PC-3 (cell line): ENCODE results near the gene NUDT8. TPM values are rescaled to one million over a fixed set of nuclear protein-coding genes. Genes with fewer than 3 reads are reported as not detected.

Experiments used
- ATAC-seq: fragments of 200-7000 bp; cut with Tn5 transposase; 2 replicates; pipeline ENCODE4 v1.9.1; 2020; ENCODE audit warnings: mild to moderate bottlenecking, moderate library complexity
- BruUV-seq: library from RNA; stranded (reverse); fragments of 400-500 nt; replicated peaks from 2 replicates; lab custom pipeline; 2021; lab: Mats Ljungman, UMichigan
- CTCF ChIA-PET: fragments of 300-600 bp; sonication (Branson Sonifier 250); formaldehyde crosslinking; loops from one replicate; lab custom pipeline; 2022; ENCODE audit warnings: antibody characterized with exemption; lab: Charles Lee
- POLR2A ChIA-PET: fragments of 300-600 bp; sonication (Branson Sonifier 250); formaldehyde crosslinking; loops from one replicate; lab custom pipeline; 2022; ENCODE audit warnings: antibody characterized with exemption; ENCODE audit not compliant: unreplicated experiment; lab: Charles Lee
- DNase-seq: peaks from one replicate; pipeline ENCODE4 v3.0.0-alpha.2; 2015
- H2AFZ ChIP-seq: fragments of 300-600 bp; sonication (generic); 2 replicates; pipeline ENCODE4 v1.6.0; 2016; ENCODE audit warnings: antibody characterized with exemption, low read length
- H3F3A ChIP-seq: fragments of 300-600 bp; sonication (generic); one replicate; pipeline ENCODE4 v1.6.0; 2017; ENCODE audit warnings: antibody characterized with exemption, low read length, control low read depth, mild to moderate bottlenecking; ENCODE audit not compliant: unreplicated experiment
- H3K27ac ChIP-seq: fragments of 300-600 bp; sonication (generic); 2 replicates; pipeline ENCODE4 v1.5.1; 2016; ENCODE audit warnings: mild to moderate bottlenecking, low read length
- H3K27me3 ChIP-seq: fragments of 300-600 bp; sonication (generic); 2 replicates; pipeline ENCODE4 v1.6.1; 2016; ENCODE audit warnings: low read length, mixed read lengths
- H3K36me3 ChIP-seq: fragments of 300-600 bp; sonication (generic); 2 replicates; pipeline ENCODE4 v1.6.1; 2016; ENCODE audit warnings: low read depth, mixed run types, low read length, mixed read lengths
- H3K4me1 ChIP-seq: fragments of 300-600 bp; sonication (generic); 2 replicates; pipeline ENCODE4 v1.5.1; 2016; ENCODE audit warnings: low read length; ENCODE audit not compliant: insufficient read depth
- H3K4me2 ChIP-seq: fragments of 300-600 bp; sonication (generic); 2 replicates; pipeline ENCODE4 v1.6.0; 2016; ENCODE audit warnings: low read length
- H3K4me3 ChIP-seq: fragments of 300-600 bp; sonication (generic); 2 replicates; pipeline ENCODE4 v1.5.1; 2016; ENCODE audit warnings: mild to moderate bottlenecking, low read length, mixed read lengths
- H3K79me2 ChIP-seq: fragments of 300-600 bp; sonication (generic); 2 replicates; pipeline ENCODE4 v1.6.1; 2017; ENCODE audit warnings: low read length, mixed read lengths
- H3K9ac ChIP-seq: fragments of 300-600 bp; sonication (generic); 2 replicates; pipeline ENCODE4 v1.6.0; 2016; ENCODE audit warnings: mild to moderate bottlenecking, low read length
- H3K9me2 ChIP-seq: fragments of 300-600 bp; sonication (generic); replicated peaks from 2 replicates; pipeline ENCODE4 v1.6.1; 2016; ENCODE audit warnings: mixed run types, low read length, mixed read lengths
- H3K9me3 ChIP-seq: fragments of 300-600 bp; sonication (generic); 2 replicates; pipeline ENCODE4 v1.6.1; 2016; ENCODE audit warnings: low read length, mixed read lengths
- H4K20me1 ChIP-seq: fragments of 300-600 bp; sonication (generic); 2 replicates; pipeline ENCODE4 v1.6.1; 2016; ENCODE audit warnings: low read length, mixed read lengths
- EZH2 ChIP-seq: fragments of 300-600 bp; sonication (generic); IDR thresholded peaks from one replicate; pipeline ENCODE4 v1.6.1; 2017; ENCODE audit warnings: antibody characterized with exemption, mild to moderate bottlenecking, low read length; ENCODE audit not compliant: unreplicated experiment
- EZH2phosphoT487 ChIP-seq: fragments of 300-600 bp; sonication (generic); IDR thresholded peaks from 2 replicates; pipeline ENCODE4 v1.6.1; 2018; ENCODE audit warnings: mild to moderate bottlenecking, antibody characterized with exemption, low read length, borderline replicate concordance
- intact Hi-C: fragments of 100-400 bp; cut with micrococcal nuclease; formaldehyde crosslinking; loops from 2 replicates; pipeline ENCODE4 v1.9.0; 2023
- total RNA-seq: library from RNA; depleted of rRNA; stranded (reverse); fragments of >200 nt; gene quantifications from 2 replicates; pipeline ENCODE4 v1.2.3, GENCODE V29; 2014
- TF ChIP-seq, protein P1 (sequence below): fragments of 300-600 bp; sonication (generic); conservative IDR thresholded peaks from 2 replicates; pipeline ENCODE4 v1.5.1; 2017; ENCODE audit warnings: antibody characterized with exemption, low read depth, mild to moderate bottlenecking, low read length

NUDT8 gene
- total RNA-seq, 1 experiment from 2014 or later: 50.6 TPM

DNA sequence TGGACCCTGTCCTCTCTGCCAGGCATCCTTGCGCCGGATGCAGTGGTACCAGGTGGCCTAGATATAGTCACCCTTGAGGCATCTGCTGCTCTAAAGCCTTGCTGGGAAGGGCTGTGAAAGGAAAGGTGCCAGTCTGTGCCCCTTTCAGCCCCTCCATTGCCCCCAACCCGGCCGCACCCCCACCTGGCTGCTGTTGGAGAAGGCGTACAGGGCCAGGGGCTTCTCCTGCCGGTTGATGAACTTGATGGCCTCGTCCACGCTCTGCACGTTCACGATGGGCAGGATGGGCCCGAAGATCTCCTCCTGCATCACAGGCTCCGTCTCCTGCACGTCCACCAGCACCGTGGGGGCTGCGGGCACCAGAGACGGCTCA, 34.5 kb upstream of the NUDT8 start:
- Histone ChIP-seq H3K9ac (no peak overlapping the region), H3K9me3 (no peaks in the 10 kb centered on the region), H3K4me1 (no peaks in the 10 kb centered on the region), H3K36me3 (no peaks in the 10 kb centered on the region), H3K4me2 (no peak overlapping the region), H3K27ac (no peak overlapping the region), H3K9me2 (no peaks in the 10 kb centered on the region), H3K27me3 (no peaks in the 10 kb centered on the region), H3K4me3 (no peak overlapping the region), H3K79me2 (no peaks in the 10 kb centered on the region), H2AFZ (no peak overlapping the region), H3F3A (no peaks in the 10 kb centered on the region), H4K20me1 (no peaks in the 10 kb centered on the region)
- BruUV-seq: no TSS peak
- ATAC-seq (no peak), DNase-seq (no peak)
- ChIA-PET CTCF (interaction anchor here (1.5 kb wide), 1 partner anchor 27 kb away, joined by 8 read pairs; no protein-coding TSS in a partner anchor), POLR2A (no interaction called here)
- TF ChIP-seq, protein P1, sequence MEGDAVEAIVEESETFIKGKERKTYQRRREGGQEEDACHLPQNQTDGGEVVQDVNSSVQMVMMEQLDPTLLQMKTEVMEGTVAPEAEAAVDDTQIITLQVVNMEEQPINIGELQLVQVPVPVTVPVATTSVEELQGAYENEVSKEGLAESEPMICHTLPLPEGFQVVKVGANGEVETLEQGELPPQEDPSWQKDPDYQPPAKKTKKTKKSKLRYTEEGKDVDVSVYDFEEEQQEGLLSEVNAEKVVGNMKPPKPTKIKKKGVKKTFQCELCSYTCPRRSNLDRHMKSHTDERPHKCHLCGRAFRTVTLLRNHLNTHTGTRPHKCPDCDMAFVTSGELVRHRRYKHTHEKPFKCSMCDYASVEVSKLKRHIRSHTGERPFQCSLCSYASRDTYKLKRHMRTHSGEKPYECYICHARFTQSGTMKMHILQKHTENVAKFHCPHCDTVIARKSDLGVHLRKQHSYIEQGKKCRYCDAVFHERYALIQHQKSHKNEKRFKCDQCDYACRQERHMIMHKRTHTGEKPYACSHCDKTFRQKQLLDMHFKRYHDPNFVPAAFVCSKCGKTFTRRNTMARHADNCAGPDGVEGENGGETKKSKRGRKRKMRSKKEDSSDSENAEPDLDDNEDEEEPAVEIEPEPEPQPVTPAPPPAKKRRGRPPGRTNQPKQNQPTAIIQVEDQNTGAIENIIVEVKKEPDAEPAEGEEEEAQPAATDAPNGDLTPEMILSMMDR: no peak
- TF ChIP-seq EZH2 (no peak), EZH2phosphoT487 (no peak)
- intact Hi-C loops: no loop called here

DNA sequence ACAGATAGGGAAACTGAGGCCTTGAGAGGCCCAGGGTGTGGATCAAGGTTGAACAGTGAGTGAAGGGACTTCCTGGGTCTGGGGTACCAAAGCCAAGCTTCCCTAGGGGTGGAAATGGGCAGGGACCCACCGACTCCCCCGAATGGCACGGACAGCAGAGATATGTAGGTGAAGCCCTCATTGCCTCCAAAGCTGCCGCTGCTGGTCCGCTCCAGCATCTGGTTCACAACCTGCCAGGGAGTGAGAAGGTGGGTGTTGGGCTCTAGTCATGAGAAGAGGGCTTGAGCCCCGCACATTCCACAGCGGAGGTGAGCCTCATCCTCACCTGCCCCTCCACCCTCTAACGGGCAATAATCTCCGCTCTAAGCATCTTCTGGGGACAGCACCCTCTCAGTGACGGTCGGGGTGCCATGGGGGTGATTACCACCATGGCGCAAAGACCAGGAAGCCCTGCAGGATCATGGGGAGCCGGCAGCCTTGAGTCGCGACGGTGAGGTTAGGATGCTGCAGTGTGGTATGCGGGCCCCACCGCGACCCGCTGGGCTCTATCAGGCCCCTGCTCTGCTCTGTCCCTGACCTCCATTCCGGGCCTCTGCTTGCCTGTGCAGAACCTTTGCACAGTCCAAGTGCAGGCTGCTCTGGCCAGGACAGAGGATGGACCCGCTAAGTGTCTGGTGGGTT, 33.9 kb upstream of the NUDT8 start:
- Histone ChIP-seq H3K4me2 (no peak overlapping the region), H3K4me1 (no peaks in the 10 kb centered on the region), H3K27ac (no peak overlapping the region), H3K9me2 (no peaks in the 10 kb centered on the region), H4K20me1 (no peaks in the 10 kb centered on the region), H3K27me3 (no peaks in the 10 kb centered on the region), H3K79me2 (no peaks in the 10 kb centered on the region), H3K36me3 (no peaks in the 10 kb centered on the region), H3K9me3 (no peaks in the 10 kb centered on the region), H3K9ac (no peak overlapping the region), H2AFZ (no peak overlapping the region), H3K4me3 (no peak overlapping the region), H3F3A (no peaks in the 10 kb centered on the region)
- no TSS peak for BruUV-seq
- CTCF ChIA-PET: no interaction called here
- POLR2A ChIA-PET: no interaction called here
- no peak for TF ChIP-seq EZH2phosphoT487
- no peak for TF ChIP-seq EZH2
- TF ChIP-seq, protein P1: no peak
- DNase-seq (no peak), ATAC-seq (no peak)
- intact Hi-C loops: no loop called here

DNA sequence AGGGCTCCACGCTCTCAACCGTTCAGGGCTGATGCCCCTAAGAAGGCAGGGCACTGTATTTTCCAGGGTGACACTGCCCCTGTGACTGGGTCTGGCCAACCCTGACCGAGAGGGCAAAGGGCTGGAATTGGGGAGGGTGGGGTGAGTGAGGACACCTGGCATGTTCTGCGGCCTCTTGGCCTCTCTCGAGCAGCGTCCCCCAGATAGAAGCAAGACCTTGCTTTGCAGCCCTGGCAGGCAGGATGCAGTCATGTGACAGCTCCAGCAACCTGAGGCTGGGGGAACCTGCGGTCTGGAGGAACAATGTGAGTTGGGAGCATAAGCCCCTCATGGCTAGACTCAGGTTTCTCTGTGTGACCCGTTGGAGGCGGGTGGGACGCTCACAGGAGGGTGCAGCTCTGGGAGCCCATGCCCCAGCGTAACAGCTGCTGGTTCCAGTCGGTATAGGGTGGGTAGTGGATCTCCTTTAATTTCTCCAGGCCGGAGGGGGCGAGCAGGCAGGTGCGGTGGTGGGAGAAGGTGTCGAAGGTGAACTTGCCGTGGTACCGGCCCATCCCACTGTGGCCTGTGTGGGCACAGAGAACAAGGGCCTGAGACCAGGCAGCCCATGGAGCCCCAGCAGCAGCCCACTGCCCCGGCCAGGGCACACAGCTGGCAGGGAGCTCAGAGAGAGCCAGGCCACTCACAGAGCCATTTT, 33.2 kb upstream of the NUDT8 start:
- no peak overlapping the region for H3K4me3 ChIP-seq
- TF ChIP-seq EZH2phosphoT487 (no peak), EZH2 (no peak)
- TF ChIP-seq, protein P1: no peak
- peaks cover 4% of the 10 kb centered on the region for H3K4me1 ChIP-seq
- no peak overlapping the region for H3K9ac ChIP-seq
- BruUV-seq: no TSS peak
- CTCF ChIA-PET: no interaction called here
- no peaks in the 10 kb centered on the region for H3K9me3 ChIP-seq
- no peaks in the 10 kb centered on the region for H3K36me3 ChIP-seq
- no peak overlapping the region for H3K27ac ChIP-seq
- no peaks in the 10 kb centered on the region for H4K20me1 ChIP-seq
- H2AFZ ChIP-seq: no peak overlapping the region
- POLR2A ChIA-PET: no interaction called here
- intact Hi-C loops: no loop called here
- H3K79me2 ChIP-seq: no peaks in the 10 kb centered on the region
- H3F3A ChIP-seq: no peaks in the 10 kb centered on the region
- no peaks in the 10 kb centered on the region for H3K27me3 ChIP-seq
- DNase-seq (no peak), ATAC-seq (no peak)
- no peak overlapping the region for H3K4me2 ChIP-seq
- no peaks in the 10 kb centered on the region for H3K9me2 ChIP-seq
